HepG2 (cell line): ENCODE data around the gene LHPP. TPM values are rescaled to one million over a fixed set of nuclear protein-coding genes. Genes with fewer than 3 reads are reported as not detected.

Source experiments
- AGO1 ChIP-seq: fragments of 200-400 bp; formaldehyde crosslinking; IDR thresholded peaks from 2 replicates; pipeline ENCODE4 v1.6.1; 2017; ENCODE audit warnings: mild to moderate bottlenecking, low read depth, low read length, moderate library complexity; ENCODE audit not compliant: poor library complexity, severe bottlenecking
- ETV6 ChIP-seq: sonication (generic); formaldehyde crosslinking; conservative IDR thresholded peaks from 2 replicates; pipeline ENCODE4 v1.4.0; 2020; ENCODE audit warnings: missing genetic modification reagents
- KLF11 ChIP-seq: IDR thresholded peaks from 2 replicates; pipeline ENCODE4 v1.6.1; 2016; ENCODE audit warnings: missing compliant biosample characterization
- MXD1 ChIP-seq: sonication (generic); formaldehyde crosslinking; IDR thresholded peaks from 2 replicates; pipeline ENCODE4 v1.4.0; 2020; ENCODE audit warnings: mild to moderate bottlenecking, missing genetic modification reagents
- ZNF18 ChIP-seq: sonication (generic); formaldehyde crosslinking; IDR thresholded peaks from 2 replicates; pipeline ENCODE4 v1.8.0; 2022; ENCODE audit warnings: mild to moderate bottlenecking, missing genetic modification reagents; ENCODE audit not compliant: insufficient replicate concordance
- ZNF546 ChIP-seq: sonication (generic); formaldehyde crosslinking; conservative IDR thresholded peaks from 2 replicates; pipeline ENCODE4 v1.8.1; 2023; ENCODE audit warnings: mild to moderate bottlenecking, missing genetic modification reagents
- ZNF570 ChIP-seq: sonication (generic); formaldehyde crosslinking; IDR thresholded peaks from 2 replicates; pipeline ENCODE4 v1.4.0; 2020; ENCODE audit warnings: mild to moderate bottlenecking, missing genetic modification reagents, borderline replicate concordance
- ZNF766 ChIP-seq: sonication (generic); formaldehyde crosslinking; IDR thresholded peaks from 2 replicates; pipeline ENCODE4 v1.5.0; 2020; ENCODE audit warnings: missing genetic modification reagents, borderline replicate concordance
- polyA plus RNA-seq, 8 experiments: library from polyadenylated mRNA; depleted of rRNA in 3 of 8; stranded (reverse) in 7 of 8; unstranded in 1 of 8; fragments of >200 nt; fragmentation: Illumina TruSeq in 4 of 8; extraction: Trizol in 4 of 8; gene quantifications; 2 replicates each; pipeline versions ENCODE4 v1.2.1 to v1.2.3, GENCODE V29; 2011 to 2016; ENCODE audit warnings: low read depth in 4 of 8, missing spikeins in 1 of 8, mixed read lengths in 1 of 8; ENCODE audit not compliant: insufficient read depth in 1 of 8
- total RNA-seq, 5 experiments: library from RNA; depleted of rRNA; stranded (reverse); fragments of >200 nt; fragmentation: Illumina TruSeq; extraction: Trizol; gene quantifications; 2 replicates each; pipeline ENCODE4 v1.2.3, GENCODE V29; 2016; ENCODE audit warnings: low read depth in 1 of 5
- TF ChIP-seq, protein P1 (sequence below): sonication (generic); formaldehyde crosslinking; IDR thresholded peaks from 2 replicates; pipeline ENCODE4 v1.5.0; 2020; ENCODE audit warnings: mild to moderate bottlenecking, missing genetic modification reagents, moderate library complexity
- TF ChIP-seq, protein P2 (sequence below): sonication (generic); formaldehyde crosslinking; IDR thresholded peaks from 2 replicates; pipeline ENCODE4 v1.5.0; 2020; ENCODE audit warnings: mild to moderate bottlenecking, missing genetic modification reagents, borderline replicate concordance

The LHPP gene
- total and polyA plus RNA-seq, 2 of the 13 experiments (the other 11 are each of a cell fraction or from before 2014, with no cell fraction given), result 5.2 to 13.1 TPM

DNA sequence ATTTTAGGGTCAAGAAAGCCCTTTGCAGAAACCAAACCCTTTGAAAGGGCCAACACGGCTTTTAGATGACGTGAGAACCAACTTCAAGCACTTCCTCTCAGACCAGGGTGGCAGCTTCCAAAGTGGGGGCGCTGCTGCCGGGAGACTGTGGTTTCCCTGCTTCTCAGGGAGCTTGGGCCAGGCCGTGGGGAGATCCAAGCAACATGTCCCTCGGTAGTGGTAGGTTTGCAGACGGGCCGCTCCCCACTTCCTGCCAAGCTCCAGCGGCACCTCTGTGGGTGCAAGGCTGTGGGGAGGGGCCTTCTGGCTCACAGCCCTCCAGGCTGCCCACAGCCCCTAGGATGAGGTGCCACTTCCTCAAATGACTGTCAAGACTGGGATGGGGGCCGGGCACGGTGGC, 150.1 kb downstream of the LHPP start (continued):
- TF ChIP-seq ZNF570 (CRISPR knock-in tag) (no peak), ZNF18 (CRISPR knock-in tag) (no peak), ZNF766 (no peak), ETV6 (CRISPR knock-in tag) (no peak), MXD1 (CRISPR knock-in tag) (no peak), AGO1 (no peak), ZNF546 (CRISPR knock-in tag) (no peak), KLF11 (no peak)
- TF ChIP-seq, protein P1, sequence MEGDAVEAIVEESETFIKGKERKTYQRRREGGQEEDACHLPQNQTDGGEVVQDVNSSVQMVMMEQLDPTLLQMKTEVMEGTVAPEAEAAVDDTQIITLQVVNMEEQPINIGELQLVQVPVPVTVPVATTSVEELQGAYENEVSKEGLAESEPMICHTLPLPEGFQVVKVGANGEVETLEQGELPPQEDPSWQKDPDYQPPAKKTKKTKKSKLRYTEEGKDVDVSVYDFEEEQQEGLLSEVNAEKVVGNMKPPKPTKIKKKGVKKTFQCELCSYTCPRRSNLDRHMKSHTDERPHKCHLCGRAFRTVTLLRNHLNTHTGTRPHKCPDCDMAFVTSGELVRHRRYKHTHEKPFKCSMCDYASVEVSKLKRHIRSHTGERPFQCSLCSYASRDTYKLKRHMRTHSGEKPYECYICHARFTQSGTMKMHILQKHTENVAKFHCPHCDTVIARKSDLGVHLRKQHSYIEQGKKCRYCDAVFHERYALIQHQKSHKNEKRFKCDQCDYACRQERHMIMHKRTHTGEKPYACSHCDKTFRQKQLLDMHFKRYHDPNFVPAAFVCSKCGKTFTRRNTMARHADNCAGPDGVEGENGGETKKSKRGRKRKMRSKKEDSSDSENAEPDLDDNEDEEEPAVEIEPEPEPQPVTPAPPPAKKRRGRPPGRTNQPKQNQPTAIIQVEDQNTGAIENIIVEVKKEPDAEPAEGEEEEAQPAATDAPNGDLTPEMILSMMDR, result no peak
- TF ChIP-seq, protein P2, sequence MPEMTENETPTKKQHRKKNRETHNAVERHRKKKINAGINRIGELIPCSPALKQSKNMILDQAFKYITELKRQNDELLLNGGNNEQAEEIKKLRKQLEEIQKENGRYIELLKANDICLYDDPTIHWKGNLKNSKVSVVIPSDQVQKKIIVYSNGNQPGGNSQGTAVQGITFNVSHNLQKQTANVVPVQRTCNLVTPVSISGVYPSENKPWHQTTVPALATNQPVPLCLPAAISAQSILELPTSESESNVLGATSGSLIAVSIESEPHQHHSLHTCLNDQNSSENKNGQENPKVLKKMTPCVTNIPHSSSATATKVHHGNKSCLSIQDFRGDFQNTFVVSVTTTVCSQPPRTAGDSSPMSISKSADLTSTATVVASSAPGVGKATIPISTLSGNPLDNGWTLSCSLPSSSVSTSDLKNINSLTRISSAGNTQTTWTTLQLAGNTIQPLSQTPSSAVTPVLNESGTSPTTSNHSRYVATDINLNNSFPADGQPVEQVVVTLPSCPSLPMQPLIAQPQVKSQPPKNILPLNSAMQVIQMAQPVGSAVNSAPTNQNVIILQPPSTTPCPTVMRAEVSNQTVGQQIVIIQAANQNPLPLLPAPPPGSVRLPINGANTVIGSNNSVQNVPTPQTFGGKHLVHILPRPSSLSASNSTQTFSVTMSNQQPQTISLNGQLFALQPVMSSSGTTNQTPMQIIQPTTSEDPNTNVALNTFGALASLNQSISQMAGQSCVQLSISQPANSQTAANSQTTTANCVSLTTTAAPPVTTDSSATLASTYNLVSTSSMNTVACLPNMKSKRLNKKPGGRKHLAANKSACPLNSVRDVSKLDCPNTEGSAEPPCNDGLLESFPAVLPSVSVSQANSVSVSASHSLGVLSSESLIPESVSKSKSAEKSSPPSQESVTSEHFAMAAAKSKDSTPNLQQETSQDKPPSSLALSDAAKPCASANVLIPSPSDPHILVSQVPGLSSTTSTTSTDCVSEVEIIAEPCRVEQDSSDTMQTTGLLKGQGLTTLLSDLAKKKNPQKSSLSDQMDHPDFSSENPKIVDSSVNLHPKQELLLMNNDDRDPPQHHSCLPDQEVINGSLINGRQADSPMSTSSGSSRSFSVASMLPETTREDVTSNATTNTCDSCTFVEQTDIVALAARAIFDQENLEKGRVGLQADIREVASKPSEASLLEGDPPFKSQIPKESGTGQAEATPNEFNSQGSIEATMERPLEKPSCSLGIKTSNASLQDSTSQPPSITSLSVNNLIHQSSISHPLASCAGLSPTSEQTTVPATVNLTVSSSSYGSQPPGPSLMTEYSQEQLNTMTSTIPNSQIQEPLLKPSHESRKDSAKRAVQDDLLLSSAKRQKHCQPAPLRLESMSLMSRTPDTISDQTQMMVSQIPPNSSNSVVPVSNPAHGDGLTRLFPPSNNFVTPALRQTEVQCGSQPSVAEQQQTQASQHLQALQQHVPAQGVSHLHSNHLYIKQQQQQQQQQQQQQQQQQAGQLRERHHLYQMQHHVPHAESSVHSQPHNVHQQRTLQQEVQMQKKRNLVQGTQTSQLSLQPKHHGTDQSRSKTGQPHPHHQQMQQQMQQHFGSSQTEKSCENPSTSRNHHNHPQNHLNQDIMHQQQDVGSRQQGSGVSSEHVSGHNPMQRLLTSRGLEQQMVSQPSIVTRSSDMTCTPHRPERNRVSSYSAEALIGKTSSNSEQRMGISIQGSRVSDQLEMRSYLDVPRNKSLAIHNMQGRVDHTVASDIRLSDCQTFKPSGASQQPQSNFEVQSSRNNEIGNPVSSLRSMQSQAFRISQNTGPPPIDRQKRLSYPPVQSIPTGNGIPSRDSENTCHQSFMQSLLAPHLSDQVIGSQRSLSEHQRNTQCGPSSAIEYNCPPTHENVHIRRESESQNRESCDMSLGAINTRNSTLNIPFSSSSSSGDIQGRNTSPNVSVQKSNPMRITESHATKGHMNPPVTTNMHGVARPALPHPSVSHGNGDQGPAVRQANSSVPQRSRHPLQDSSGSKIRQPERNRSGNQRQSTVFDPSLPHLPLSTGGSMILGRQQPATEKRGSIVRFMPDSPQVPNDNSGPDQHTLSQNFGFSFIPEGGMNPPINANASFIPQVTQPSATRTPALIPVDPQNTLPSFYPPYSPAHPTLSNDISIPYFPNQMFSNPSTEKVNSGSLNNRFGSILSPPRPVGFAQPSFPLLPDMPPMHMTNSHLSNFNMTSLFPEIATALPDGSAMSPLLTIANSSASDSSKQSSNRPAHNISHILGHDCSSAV (CRISPR knock-in tag), result no peak
- TF ChIP-seq, all 625 proteins: peak for 0
